Femur (tissue), 1 donor: ENCODE data around the gene DTNBP1.
A peak's percentile ranks its signal among the peaks of the same experiment; 100 is the strongest.

Experiments used
- DNase-seq: peaks from one replicate; pipeline ENCODE4 v3.0.0-alpha.2; 2017

The DTNBP1 gene

DNA sequence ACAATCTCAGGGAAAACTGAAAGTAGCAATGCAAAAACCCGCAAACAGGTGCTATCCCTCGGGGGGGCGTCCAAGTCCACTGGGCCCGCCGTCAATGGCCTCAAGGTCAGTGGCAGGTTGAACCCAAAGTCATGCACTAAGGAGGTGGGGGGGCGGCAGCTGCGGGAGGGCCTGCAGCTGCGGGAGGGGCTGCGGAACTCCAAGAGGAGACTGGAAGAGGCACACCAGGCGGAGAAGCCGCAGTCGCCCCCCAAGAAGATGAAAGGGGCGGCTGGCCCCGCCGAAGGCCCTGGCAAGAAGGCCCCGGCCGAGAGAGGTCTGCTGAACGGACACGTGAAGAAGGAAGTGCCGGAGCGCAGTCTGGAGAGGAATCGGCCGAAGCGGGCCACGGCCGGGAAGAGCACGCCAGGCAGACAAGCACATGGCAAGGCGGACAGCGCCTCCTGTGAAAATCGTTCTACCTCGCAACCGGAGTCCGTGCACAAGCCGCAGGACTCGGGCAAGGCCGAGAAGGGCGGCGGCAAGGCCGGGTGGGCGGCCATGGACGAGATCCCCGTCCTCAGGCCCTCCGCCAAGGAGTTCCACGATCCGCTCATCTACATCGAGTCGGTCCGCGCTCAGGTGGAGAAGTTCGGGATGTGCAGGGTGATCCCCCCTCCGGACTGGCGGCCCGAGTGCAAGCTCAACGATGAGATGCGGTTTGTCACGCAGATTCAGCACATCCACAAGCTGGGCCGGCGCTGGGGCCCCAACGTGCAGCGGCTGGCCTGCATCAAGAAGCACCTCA, 166.3 kb downstream of the DTNBP1 start:
- DNase-seq, result no peak

DNA sequence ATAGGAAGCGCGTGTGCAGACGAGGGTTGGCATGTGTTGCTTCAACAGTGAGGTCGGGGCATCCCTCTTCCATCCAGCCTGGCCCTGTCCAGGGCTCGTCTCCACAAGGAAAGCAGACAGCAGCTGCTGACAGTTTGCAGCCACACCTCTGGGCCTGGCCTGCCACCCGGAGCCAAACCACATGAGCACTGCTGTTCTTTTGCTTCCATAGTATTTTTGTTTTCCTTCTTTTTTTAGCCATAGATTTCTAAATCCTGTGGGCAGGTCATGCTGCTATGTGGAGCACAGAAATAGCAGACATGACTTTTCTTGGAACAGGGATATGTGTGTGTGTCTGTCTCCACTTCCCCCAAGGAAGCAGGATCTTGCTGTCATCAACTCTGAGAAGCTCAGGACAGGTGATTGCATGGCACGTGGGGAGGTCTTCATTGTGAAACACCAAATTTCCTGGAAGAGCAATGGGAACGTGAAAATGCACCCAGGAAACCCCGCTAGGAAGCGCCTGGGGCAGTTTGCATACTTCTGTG, 167.4 kb downstream of the DTNBP1 start:
- DNase-seq, result peak; percentile 72

DNA sequence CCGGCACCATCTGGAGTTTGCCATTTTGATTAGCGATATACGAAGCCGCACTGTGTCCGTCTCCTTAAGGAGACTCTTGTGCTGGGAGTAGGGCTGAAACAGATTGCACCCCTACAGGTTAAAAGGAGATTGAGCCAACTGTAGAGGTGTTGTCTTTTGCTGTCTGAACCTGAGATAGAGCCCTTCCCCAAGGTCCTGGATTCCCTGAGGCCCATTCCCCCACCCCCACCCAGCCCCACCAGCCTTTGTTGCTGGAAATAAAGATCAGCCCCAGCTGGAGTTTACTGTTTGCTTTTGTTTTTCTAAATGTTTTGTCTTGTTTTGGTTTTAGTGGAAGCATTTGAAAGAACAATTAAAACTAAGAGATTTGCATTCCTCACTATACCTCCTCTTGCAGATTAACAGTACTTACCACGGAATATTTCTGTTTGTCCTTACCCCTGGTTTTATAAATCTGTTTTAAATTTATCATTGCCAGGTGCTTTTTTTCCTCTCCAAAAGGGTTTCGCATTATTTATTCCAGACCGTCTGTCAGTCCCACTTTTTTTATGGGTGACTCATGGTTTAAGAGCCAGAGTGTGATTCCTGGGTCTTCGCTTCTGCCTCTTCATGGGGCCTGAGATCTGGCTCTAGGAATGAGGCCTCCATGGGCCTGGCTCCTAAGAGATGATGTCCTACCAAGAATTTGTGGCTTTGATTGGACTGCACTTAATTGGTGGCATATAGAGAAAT, 169.2 kb downstream of the DTNBP1 start:
- DNase-seq, result no peak

DNA sequence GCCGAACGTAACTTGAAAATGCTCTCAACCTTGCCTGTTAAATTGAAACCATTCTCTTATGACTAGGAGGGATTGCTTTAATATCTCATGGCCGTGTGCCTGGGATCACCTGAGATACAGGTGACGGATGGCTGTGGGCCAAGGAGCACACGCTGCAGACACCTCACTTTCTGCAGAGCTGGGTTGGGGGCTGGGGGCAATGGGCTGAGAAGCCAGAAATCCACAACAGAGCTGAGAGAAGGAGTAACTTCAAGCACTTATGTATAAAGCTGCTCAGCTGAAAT, 170.9 kb downstream of the DTNBP1 start:
- DNase-seq, result no peak

DNA sequence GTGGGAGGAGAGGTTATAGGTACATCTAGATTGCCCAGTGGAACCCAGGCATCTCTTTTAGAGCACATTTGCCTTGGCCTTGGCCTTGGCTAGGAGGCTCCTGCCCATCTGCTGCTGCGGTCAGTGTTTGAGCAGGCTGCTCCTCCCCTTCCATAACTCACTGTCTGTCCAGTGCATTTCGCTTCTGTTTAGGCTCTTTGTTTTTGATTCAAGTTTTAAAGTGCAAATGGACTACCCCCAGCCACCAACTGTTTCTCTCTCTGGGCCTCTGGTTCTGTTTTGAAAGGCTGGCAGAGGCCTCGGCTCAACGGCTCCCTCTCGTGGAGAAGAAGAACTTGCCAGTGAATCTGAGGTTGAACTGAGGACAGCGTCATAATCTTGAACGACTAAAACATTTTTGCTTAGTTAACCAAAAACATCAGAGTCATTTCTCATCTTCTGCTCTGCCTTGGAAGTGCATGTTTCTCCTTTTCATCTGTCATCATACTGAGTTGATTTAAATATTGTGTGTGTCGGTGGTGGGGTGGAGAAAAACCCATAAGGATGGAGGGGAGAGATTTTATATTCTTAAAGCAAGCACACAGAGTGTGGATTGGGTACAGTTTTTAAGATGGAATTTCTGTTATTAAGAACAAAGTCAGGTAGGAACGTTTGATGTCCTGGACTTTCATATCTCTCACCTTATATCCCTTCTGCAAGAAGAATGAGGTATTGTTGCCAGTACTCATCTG, 171.4 kb downstream of the DTNBP1 start:
- DNase-seq, result peak; percentile 82

DNA sequence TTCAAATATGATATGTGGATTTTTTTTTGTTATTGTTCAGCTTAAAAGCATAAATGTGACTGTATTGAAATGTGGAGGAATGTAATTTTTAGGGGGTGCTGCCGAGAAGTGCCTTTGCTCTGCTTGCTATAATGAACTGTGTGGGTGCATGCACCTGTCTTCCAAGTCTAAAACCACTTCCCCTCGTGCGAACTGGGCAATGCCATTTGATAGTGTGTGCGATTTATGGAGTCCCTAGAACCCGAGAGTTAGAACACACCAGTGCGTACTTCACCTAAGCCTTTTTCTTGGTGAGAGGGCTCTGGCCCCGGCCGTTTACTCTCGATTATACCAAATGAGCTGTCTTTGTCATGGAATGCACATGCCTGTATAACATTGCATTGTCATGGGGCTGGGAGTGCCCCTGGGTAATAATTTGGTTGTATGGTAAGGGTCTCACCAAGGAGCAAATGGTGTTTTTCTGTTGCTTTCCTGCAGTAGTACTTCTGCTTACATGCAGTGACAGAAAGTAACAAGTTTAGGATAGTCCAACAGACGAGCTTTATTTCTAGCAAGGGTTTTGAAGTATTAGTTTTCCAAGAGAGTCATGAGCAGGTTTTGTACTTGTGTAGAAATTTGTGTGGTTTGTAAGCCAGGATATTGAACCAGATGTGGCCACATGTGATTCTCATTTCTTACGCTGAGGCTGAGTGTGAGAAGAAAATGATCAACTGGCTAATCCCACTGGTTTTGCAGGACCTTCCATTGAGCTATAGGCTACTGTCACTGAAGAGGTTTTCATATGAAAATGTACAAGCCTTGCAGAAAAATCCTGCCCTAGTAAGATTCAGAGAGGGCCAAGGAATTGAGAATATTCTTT, 172.4 kb downstream of the DTNBP1 start:
- no peak for DNase-seq

DNA sequence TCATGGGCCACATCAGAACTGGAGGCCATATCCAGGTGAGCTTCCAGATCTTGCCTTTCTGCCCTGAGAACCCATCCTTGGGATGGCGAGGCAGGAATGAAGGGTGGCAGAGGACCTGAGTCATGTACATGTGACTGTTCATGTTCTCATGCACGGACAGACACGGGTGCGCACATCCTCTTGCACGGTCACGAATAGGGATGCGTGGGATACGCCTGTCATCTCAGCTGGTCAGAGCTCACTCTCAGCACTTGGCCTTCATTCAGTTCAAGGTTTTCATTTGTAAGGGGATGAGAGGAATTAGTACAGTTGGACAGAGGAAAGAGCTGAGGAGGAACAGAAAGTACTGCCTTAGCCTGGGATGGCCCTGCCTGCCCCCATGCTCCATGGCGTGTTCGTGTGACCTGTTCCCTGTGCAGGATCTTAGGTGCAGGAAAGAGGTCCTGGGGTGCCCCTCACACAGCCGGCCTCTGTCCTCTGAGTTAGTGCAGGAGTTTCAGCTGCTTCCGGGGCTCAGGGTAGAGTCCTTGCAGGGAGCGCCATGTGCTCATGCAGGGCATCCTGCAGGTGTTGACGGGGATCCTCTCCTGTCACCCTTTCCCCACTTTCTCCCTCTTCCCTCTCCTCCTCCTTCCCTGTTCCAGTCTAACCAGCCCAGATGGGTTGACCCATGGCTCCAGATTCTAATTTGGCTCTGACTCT, 173.4 kb downstream of the DTNBP1 start:
- no peak for DNase-seq

DNA sequence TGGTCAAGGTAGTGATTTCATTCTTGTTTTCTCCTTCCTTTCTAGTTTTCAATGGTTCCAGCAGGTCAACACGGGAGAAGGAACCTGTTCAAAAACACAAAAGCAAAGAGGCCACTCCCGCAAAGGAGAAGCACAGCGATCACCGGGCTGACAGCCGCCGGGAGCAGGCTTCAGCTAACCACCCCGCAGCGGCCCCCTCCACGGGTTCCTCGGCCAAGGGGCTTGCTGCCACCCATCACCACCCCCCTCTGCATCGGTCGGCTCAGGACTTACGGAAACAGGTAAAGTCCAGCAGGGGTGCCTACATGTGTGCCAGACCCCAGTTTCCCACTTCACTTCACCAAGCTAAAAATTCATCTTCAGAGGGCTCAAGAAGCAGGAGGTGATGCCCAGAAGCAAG, 175.6 kb downstream of the DTNBP1 start:
- DNase-seq, result no peak

DNA sequence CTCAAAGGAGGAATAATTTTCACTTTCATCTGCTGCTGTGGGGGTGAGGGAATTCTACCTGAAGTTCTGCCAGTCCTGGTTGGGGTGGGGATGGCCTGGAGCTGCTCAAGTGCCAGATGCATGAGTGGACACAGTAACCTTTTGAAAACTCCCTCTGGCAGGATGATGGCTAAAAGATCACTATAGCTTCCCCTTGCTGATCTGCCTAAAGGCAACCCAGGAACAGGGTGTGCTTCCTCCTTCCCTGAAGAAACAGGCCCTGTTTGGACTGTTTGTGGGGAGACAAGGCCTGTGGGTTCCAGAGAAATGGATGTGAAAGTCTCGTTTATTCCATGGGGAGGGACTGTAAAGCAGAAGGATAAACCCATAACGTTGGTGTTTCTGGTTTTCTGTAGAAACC, 176.9 kb downstream of the DTNBP1 start:
- no peak for DNase-seq

DNA sequence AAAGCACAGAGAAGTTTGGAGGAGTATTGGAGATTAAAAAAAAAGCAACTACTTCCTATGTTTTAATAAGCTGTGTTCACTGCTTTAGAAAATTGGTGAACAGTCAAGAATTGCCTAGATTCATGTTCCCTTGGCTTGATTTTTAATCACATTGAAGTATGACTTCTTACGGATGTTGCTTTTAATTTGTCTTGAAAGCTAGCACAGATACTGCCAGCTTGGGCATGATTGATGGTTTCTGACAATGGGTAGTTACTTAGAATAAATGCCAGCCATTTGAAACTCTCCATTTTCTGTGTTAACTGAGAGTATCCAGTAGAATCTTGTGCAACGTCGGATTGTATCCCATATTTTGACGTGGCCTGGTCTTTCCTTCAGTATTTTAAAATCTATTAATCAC, 178.0 kb downstream of the DTNBP1 start:
- DNase-seq, result no peak

DNA sequence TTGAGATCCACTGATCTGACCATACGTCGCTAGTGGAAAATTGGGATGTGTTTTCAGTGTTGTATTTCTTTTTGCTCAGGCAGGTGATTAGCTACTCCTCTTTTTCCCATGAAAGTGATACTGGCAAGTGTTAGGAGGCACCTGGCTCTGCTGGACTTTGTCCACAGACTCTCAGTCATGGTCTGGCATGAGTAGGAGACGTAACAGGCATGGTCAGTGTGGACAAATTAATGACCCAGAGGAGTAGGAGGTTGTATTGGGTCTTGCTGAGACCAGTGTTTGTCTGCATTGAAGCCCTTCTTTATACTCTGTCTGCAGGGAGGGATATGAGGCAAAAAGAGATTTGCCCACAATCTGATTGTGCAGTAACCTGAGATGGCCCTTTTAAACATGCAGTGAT, 178.7 kb downstream of the DTNBP1 start:
- no peak for DNase-seq

DNA sequence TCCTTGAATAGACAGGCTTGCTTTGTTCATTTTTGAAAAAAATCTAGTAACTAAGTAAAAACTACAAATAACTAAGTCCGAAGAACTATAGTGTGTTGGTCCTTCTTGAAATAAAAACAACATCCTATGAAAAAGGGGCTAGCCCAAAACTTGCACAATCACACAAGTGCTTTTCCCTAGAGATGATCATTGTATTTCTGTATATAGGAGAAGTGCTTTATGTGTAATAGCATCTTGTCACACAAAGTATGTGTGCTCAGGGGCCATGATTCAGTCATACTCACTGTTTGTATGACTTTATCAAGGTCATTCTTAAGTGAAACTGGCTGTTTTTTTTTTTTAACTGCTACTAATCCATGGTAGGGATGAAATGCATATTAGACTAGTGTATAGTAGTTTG, 179.8 kb downstream of the DTNBP1 start:
- DNase-seq, result no peak

DNA sequence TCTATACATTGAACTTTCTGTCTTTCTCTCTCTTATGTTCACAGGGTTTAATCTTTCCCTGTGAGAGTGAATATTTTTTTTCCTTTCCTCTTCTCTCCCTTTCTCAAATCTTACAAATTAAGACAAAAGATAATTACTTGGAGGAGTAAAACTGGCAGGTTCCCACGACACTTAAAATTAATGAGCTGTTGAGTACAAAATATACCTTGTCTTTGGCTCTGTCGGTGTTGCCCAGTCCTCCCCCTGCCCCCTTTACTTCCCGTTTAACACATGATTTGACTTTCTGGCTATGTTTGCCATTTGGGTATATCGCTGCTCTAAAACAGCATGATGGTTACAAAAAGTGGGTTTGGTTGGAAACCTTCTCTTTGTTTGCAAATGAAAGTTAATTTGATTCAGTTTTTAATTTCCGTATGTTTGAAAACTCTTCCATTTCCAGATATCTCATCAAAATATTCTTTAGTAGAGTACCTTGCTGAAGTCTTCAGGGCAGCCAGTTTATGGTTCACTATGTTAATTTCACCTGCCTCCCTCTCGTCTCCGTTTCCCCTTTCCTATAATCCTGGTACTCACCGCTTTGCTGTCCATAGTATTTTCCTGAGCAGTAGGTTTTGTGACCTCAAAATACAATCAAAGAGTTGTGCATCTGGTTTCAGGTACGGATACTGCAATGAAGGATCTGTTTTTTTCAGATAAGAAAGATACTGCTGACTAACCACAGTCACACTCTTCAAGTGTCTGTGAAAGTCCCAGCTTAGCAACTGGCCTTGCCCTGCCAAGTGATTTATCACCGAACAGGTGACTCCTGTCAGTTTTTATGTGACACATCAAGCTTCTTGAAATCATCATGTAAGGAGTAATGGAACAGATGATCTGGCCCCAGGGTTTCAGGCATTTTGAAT, 181.2 kb downstream of the DTNBP1 start:
- no peak for DNase-seq

DNA sequence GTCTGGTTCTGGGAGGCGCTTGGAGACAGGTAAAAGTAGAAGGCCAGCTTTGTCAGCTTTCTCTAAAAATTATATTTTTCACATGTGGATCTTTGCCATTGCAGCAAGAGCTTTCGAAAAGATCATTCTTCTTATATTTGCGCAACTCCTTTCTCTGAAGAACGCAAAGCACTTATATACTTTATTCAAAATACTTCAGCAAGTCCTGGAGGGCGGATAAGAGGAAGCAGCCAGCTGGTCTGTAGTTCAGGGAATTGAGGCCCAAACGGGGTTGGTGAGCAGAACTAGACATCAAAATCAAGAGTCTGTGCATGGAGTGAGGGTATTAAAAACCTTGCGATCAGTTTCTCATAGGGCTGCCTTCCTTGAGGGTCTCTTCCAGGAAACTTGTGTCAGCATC, 182.3 kb downstream of the DTNBP1 start:
- no peak for DNase-seq

DNA sequence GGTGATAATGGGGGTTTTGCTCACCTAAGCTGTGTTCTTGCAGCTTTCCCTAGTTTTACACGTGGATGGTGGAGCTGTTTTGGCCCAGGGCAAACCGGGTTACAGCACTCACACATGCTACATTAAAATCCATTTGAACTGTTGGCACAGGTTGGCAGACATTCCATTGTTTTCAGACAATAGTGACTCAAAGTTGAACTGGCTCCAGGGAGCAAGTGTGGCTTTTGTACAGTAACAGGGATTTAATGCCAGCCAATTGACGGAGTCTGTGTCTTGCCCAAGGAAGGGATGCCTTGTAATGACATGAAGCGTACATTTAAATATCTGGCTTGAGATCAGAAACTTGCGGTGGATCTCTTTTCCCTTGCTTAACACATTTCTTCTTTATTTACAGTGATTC, 183.1 kb downstream of the DTNBP1 start:
- no peak for DNase-seq

DNA sequence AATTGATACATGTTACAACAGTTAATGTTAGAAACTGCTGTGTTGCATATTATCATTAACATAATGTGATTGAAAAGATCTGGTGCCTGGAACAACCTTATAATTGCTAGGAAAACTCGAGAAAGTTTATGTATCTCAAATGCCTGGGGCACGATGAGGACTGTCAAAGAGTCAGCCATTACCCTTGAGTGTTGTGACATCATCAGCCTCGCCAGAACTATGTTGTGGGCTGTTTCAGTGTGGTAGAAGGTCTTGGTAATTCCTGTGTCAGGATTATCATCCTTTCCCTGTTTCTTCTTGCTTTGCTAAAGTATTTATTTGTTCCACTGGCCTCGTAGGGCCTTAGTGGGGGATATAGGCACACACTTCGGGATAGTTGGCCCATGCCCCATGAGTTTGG, 185.1 kb downstream of the DTNBP1 start:
- DNase-seq, result no peak

DNA sequence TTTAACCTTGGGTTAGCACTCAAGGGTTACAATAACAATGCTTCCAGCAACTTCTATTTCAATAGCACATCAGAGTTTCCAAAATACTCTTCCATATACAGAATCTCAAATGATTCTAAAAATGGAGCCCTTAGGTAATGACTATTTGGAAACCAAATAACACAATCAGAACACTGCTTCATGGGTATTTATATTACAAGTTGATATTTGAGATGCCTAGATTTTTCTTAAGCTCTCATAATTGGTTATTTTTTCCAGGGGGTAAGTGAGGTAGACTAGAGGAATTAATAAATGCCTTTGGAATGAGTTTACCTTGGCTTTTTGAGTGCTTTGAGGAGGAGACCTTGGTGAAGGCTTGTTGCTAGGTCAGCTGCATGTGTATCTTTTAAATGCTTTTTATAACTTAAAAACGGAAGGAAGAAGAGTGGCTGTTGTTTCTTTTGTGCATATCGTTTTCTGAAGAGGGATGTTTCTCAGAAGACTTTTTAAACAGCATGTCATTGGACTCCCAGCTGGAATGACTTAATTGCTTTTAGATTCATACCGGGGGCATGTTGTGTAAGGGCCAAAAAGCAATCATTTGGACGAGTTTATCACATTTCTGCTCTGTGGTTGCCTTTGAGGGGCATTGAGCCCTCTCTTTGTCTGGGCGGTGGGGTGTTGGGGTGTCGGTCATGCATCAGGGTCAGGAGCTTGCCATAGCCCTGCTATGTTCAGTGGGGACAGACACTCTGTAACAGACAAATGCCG, 186.0 kb downstream of the DTNBP1 start:
- DNase-seq, result no peak

DNA sequence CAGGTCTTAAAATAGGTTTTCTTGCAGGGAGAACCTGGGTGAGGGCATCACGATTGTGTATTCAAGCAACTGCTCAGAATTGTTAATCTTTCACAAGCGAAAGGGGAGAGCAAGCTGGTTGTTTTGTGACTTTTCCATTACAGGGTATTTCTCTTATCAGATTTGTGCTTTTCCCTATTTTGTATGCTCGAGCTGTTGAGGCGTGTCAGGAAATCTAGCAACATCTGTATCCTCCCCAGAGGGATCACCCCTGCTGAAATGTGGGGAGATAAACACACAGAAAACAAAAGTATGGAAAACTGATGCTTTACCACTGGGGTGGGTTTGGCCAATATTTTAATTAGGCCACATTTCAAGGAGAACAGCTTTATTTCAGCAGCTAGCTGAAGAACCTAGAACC, 187.0 kb downstream of the DTNBP1 start:
- no peak for DNase-seq

DNA sequence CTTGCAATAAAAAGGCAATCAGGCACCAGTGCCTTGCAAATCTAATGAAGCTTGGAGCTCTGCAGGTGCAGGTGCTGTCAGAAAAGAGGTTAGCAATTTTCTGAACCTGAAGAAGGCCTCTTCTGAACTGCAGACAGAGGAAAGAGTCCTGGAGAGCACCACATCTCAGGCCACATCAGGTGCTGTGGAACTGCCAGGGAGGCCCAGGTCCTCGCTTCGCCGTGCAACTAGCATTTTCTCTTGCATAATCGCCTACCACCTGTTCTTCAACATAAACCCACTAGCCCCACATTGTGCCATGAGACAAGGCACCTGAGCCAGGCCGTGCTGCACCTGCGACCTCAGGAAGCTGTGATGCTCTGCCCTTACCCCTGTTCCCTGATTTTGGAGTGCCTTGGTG, 187.6 kb downstream of the DTNBP1 start:
- no peak for DNase-seq

DNA sequence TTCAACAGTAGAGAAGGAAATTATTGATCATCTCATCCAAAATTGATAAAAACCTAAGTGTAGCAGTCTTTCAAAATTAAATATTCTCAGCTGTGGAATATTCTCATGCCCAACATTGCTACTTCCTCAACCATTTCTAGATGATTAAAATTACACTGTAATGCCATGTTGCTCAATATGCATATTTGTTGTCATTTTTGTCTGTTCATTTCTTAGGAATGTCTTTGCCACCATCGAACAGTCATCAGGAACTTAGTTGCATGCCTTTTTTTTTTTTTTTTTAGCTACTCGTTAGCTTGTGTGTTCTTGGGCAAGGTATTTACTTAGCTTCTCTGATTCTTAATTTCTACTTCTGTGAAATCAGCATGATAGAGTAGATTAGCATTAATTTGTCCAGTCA, 188.6 kb downstream of the DTNBP1 start:
- DNase-seq, result no peak
